Measurements from ENCODE around the gene FADS1.

DNA sequence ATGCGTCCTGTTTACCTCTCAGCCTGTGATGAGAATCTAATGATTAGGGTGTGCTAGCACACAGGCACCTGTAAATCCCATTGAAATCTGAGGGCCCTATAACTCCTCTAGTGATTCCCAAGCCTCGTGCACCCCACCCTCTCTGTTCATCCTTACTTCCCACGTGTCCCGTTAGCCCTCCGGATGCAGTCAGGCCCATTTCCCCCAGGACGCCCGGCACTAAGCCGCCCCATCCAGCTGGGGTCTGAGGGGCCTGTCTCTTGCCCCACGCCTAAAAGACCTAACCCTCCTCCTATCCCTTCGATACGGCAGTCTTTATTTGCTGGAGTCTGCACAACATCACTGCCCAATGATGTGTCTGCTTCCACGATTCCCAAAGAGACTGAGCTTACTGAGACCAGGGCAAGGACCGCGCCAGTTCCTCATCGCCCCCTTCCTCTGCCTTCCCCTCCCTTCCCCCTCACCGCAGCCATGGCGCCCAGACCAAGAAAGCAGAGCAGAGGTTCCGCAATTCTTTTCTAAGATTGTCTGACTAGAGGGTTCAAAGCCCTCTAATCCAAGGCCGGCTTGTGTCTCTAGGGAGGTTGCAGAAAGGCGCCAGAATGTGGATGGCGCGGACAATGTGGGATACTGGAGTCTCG, 10.2 kb upstream of the FADS1 start:
- TF ChIP-seq, protein P1, sequence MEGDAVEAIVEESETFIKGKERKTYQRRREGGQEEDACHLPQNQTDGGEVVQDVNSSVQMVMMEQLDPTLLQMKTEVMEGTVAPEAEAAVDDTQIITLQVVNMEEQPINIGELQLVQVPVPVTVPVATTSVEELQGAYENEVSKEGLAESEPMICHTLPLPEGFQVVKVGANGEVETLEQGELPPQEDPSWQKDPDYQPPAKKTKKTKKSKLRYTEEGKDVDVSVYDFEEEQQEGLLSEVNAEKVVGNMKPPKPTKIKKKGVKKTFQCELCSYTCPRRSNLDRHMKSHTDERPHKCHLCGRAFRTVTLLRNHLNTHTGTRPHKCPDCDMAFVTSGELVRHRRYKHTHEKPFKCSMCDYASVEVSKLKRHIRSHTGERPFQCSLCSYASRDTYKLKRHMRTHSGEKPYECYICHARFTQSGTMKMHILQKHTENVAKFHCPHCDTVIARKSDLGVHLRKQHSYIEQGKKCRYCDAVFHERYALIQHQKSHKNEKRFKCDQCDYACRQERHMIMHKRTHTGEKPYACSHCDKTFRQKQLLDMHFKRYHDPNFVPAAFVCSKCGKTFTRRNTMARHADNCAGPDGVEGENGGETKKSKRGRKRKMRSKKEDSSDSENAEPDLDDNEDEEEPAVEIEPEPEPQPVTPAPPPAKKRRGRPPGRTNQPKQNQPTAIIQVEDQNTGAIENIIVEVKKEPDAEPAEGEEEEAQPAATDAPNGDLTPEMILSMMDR (IDR thresholded peaks at IDR 0.05; ENCODE audit: insufficient read depth, low read length), result no peak
- TF ChIP-seq POLR2AphosphoS5 (IDR thresholded peaks at IDR 0.05; ENCODE audit: low read depth) (peak; percentile 54), GABPA (IDR thresholded peaks at IDR 0.05; ENCODE audit: low read depth) (no peak), SPI1 (IDR thresholded peaks at IDR 0.05; ENCODE audit: borderline replicate concordance, low read depth) (peak; percentile 76; the same call in 1 of the 2 replicates)
- TF ChIP-seq, protein P2, sequence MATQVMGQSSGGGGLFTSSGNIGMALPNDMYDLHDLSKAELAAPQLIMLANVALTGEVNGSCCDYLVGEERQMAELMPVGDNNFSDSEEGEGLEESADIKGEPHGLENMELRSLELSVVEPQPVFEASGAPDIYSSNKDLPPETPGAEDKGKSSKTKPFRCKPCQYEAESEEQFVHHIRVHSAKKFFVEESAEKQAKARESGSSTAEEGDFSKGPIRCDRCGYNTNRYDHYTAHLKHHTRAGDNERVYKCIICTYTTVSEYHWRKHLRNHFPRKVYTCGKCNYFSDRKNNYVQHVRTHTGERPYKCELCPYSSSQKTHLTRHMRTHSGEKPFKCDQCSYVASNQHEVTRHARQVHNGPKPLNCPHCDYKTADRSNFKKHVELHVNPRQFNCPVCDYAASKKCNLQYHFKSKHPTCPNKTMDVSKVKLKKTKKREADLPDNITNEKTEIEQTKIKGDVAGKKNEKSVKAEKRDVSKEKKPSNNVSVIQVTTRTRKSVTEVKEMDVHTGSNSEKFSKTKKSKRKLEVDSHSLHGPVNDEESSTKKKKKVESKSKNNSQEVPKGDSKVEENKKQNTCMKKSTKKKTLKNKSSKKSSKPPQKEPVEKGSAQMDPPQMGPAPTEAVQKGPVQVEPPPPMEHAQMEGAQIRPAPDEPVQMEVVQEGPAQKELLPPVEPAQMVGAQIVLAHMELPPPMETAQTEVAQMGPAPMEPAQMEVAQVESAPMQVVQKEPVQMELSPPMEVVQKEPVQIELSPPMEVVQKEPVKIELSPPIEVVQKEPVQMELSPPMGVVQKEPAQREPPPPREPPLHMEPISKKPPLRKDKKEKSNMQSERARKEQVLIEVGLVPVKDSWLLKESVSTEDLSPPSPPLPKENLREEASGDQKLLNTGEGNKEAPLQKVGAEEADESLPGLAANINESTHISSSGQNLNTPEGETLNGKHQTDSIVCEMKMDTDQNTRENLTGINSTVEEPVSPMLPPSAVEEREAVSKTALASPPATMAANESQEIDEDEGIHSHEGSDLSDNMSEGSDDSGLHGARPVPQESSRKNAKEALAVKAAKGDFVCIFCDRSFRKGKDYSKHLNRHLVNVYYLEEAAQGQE (IDR thresholded peaks at IDR 0.05; ENCODE audit: insufficient replicate concordance, low read depth), result no peak

All from HL-60 (cell line).